Measurements from ENCODE around the gene DSCAML1.

DSCAML1 gene

GRCh38 chr11:117569911-117570310, 227.1 kb downstream of the DSCAML1 start:
- TF ChIP-seq CTCF (conservative IDR thresholded peaks at IDR 0.05) = no peak
- H3K27ac ChIP-seq = no peak overlapping the region

GRCh38 chr11:117565709-117566108, 231.3 kb downstream of the DSCAML1 start:
- H3K27ac ChIP-seq = no peak overlapping the region

GRCh38 chr11:117564321-117564720, 232.7 kb downstream of the DSCAML1 start:
- H3K27ac ChIP-seq = no peak overlapping the region
- no peak for TF ChIP-seq CTCF (conservative IDR thresholded peaks at IDR 0.05)

More at GRCh38 chr11:117565709-117566108, 231.3 kb downstream of the DSCAML1 start:
- TF ChIP-seq CTCF (conservative IDR thresholded peaks at IDR 0.05) = no peak

GRCh38 chr11:117563556-117563955, 233.5 kb downstream of the DSCAML1 start:
- TF ChIP-seq CTCF (conservative IDR thresholded peaks at IDR 0.05) = no peak
- H3K27ac ChIP-seq = no peak overlapping the region

- no peak overlapping the region for H3K27ac ChIP-seq
- no peak for TF ChIP-seq CTCF (conservative IDR thresholded peaks at IDR 0.05)
These were observed 234.9 kb downstream of the DSCAML1 start for GRCh38 chr11:117562136-117562535.

- no peak for TF ChIP-seq CTCF (conservative IDR thresholded peaks at IDR 0.05)
- no peak overlapping the region for H3K27ac ChIP-seq
These were observed 236.1 kb downstream of the DSCAML1 start for GRCh38 chr11:117560780-117561530.

- TF ChIP-seq CTCF (conservative IDR thresholded peaks at IDR 0.05) = no peak
- H3K27ac ChIP-seq = no peak overlapping the region
These were observed 237.3 kb downstream of the DSCAML1 start for GRCh38 chr11:117559698-117560097.

Measured in VCaP (cell line).